H1 (cell line): ENCODE results near the gene ARHGAP26. TPM values are rescaled to one million over a fixed set of nuclear protein-coding genes. Genes with fewer than 3 reads are reported as not detected.

Experiments used
- CBX5 ChIP-seq: fragments of 300-800, 300-1000 bp; sonication (generic); IDR thresholded peaks from 2 replicates; pipeline ENCODE4 v1.7.1; 2016; ENCODE audit warnings: antibody characterized with exemption, low read length, low read depth
- E2F6 ChIP-seq: IDR thresholded peaks from 2 replicates; pipeline ENCODE4 v1.6.1; 2012; ENCODE audit warnings: inconsistent platforms
- EP300 ChIP-seq, 2 experiments: IDR thresholded peaks; 1 replicate in 1 of 2; 2 replicates in 1 of 2; pipeline ENCODE4 v1.6.1; 2011 to 2012; ENCODE audit warnings: low read depth in 2 of 2, low read length in 2 of 2, mild to moderate bottlenecking in 2 of 2, borderline replicate concordance in 1 of 2, inconsistent platforms in 1 of 2, moderate library complexity in 1 of 2
- GTF2F1 ChIP-seq: IDR thresholded peaks from 2 replicates; pipeline ENCODE4 v1.6.1; 2012; ENCODE audit warnings: low read depth, low read length, improper control_type of control experiment, borderline replicate concordance
- HDAC6 ChIP-seq: IDR thresholded peaks from one replicate; pipeline ENCODE4 v1.7.1; 2012; ENCODE audit warnings: low read depth, mild to moderate bottlenecking, inconsistent platforms, low read length, moderate library complexity
- RAD21 ChIP-seq, 2 experiments: IDR thresholded peaks in 1 of 2; conservative IDR thresholded peaks in 1 of 2; 2 replicates each; pipeline ENCODE4 v1.6.1; 2011; ENCODE audit warnings: low read depth in 2 of 2, low read length in 2 of 2, improper control_type of control experiment in 1 of 2, inconsistent platforms in 1 of 2, mild to moderate bottlenecking in 1 of 2, moderate library complexity in 1 of 2
- RBBP5 ChIP-seq: IDR thresholded peaks from 2 replicates; pipeline ENCODE4 v1.7.1; 2012; ENCODE audit warnings: low read depth, mild to moderate bottlenecking, inconsistent platforms, low read length, moderate library complexity, borderline replicate concordance
- SIN3A ChIP-seq, 2 experiments: IDR thresholded peaks in 1 of 2; conservative IDR thresholded peaks in 1 of 2; 2 replicates each; pipeline ENCODE4 v1.6.1; 2011 to 2012; ENCODE audit warnings: low read length in 2 of 2, improper control_type of control experiment in 1 of 2, low read depth in 1 of 2, mild to moderate bottlenecking in 1 of 2
- USF2 ChIP-seq: IDR thresholded peaks from 2 replicates; pipeline ENCODE4 v1.6.1; 2011; ENCODE audit warnings: low read length, improper control_type of control experiment
- polyA plus RNA-seq, 7 experiments: library from polyadenylated mRNA; depleted of rRNA in 3 of 7; stranded (reverse) in 5 of 7; unstranded in 2 of 7; fragments of >200 nt in 5 of 7; fragments of 200-250 nt in 2 of 7; gene quantifications; 1 replicate in 5 of 7; 2 replicates in 1 of 7; 4 replicates in 1 of 7; pipeline versions ENCODE4 v1.2.1 to v1.2.3, GENCODE V29; 2011 to 2013; ENCODE audit warnings: missing spikeins in 2 of 7, mixed read lengths in 2 of 7
- total RNA-seq: library from RNA; stranded (reverse); fragmentation: NEBNext Ultra II Directional; extraction: Animal tissue kit (Norgen Biotek cat#: 25700); gene quantifications from 2 replicates; pipeline ENCODE4 v1.2.1, GENCODE V29; 2021

The ARHGAP26 gene
- total and polyA plus RNA-seq, 2 of the 8 experiments (the other 6 are each of a cell fraction or from before 2014, with no cell fraction given): 7.1 to 24.8 TPM

- TF ChIP-seq USF2 (no peak), GTF2F1 (no peak), E2F6 (no peak), SIN3A (conservative IDR thresholded peaks at IDR 0.05 in 1 of 2, IDR thresholded peaks at IDR 0.05 in 1 of 2; ENCODE audit: low read depth in 1 of 2, low read length in 2 of 2) (no peak), EP300 (IDR thresholded peaks at IDR 0.05; ENCODE audit: borderline replicate concordance in 1 of 2, low read depth in 2 of 2, low read length in 2 of 2) (no peak), HDAC6 (no peak), RAD21 (IDR thresholded peaks at IDR 0.05 in 1 of 2, conservative IDR thresholded peaks at IDR 0.05 in 1 of 2; ENCODE audit: low read depth in 2 of 2, low read length in 2 of 2) (no peak), RBBP5 (no peak), CBX5 (no peak)
These were observed 384.6 kb downstream of the ARHGAP26 start (continued) for GRCh38 chr5:143154510-143155370.
